ENCODE measurements around the gene DAB1.

DAB1 gene

GRCh38 chr1:57160594-57160993 lies 263.3 kb downstream of the DAB1 start:
- no peak overlapping the region for H3K4me3 ChIP-seq (ENCODE audit: insufficient read depth, low read length, poor library complexity, severe bottlenecking)
- no peaks in the 10 kb centered on the region for H3K36me3 ChIP-seq (ENCODE audit: low read length)
- H3F3A ChIP-seq (ENCODE audit: insufficient read depth): no peaks in the 10 kb centered on the region
- no peaks in the 10 kb centered on the region for H3K9me2 ChIP-seq (replicated peaks; ENCODE audit: insufficient read depth, low read length)
- TF ChIP-seq EZH2phosphoT487 (conservative IDR thresholded peaks at IDR 0.05; ENCODE audit: low read length): no peak
- no peak for TF ChIP-seq CTCF (IDR thresholded peaks at IDR 0.05; ENCODE audit: insufficient read depth, low read length, poor library complexity, severe bottlenecking)
- no peak overlapping the region for H3K9ac ChIP-seq (ENCODE audit: low read length)
- no peak overlapping the region for H3K27ac ChIP-seq (ENCODE audit: low read depth, low read length)
- H4K20me1 ChIP-seq (ENCODE audit: low read depth, low read length): no peaks in the 10 kb centered on the region
- H3K79me2 ChIP-seq (ENCODE audit: insufficient read depth, low read length): no peaks in the 10 kb centered on the region
- no peak overlapping the region for H3K4me2 ChIP-seq (ENCODE audit: low read depth, low read length, poor library complexity, severe bottlenecking)
- no peaks in the 10 kb centered on the region for H3K27me3 ChIP-seq (ENCODE audit: low read length)
- no peaks in the 10 kb centered on the region for H3K9me3 ChIP-seq (ENCODE audit: insufficient read depth, low read length)
- no peak overlapping the region for H2AFZ ChIP-seq (ENCODE audit: low read depth, low read length, severe bottlenecking)

- H3K9me2 ChIP-seq (replicated peaks; ENCODE audit: insufficient read depth, low read length): no peaks in the 10 kb centered on the region
- H3K36me3 ChIP-seq (ENCODE audit: low read length): no peaks in the 10 kb centered on the region
- H3K4me2 ChIP-seq (ENCODE audit: low read depth, low read length, poor library complexity, severe bottlenecking): no peak overlapping the region
- no peaks in the 10 kb centered on the region for H3K79me2 ChIP-seq (ENCODE audit: insufficient read depth, low read length)
- no peak overlapping the region for H3K9ac ChIP-seq (ENCODE audit: low read length)
- H4K20me1 ChIP-seq (ENCODE audit: low read depth, low read length): no peaks in the 10 kb centered on the region
- no peaks in the 10 kb centered on the region for H3F3A ChIP-seq (ENCODE audit: insufficient read depth)
- TF ChIP-seq CTCF (IDR thresholded peaks at IDR 0.05; ENCODE audit: insufficient read depth, low read length, poor library complexity, severe bottlenecking) (no peak), EZH2phosphoT487 (conservative IDR thresholded peaks at IDR 0.05; ENCODE audit: low read length) (no peak)
- H3K9me3 ChIP-seq (ENCODE audit: insufficient read depth, low read length): no peaks in the 10 kb centered on the region
- no peak overlapping the region for H3K27ac ChIP-seq (ENCODE audit: low read depth, low read length)
- H3K4me3 ChIP-seq (ENCODE audit: insufficient read depth, low read length, poor library complexity, severe bottlenecking): no peak overlapping the region
- no peaks in the 10 kb centered on the region for H3K27me3 ChIP-seq (ENCODE audit: low read length)
- H2AFZ ChIP-seq (ENCODE audit: low read depth, low read length, severe bottlenecking): no peak overlapping the region
Measured at GRCh38 chr1:57158604-57158998, 265.3 kb downstream of the DAB1 start.

- H3K4me3 ChIP-seq (ENCODE audit: insufficient read depth, low read length, poor library complexity, severe bottlenecking): no peak overlapping the region
- H3K79me2 ChIP-seq (ENCODE audit: insufficient read depth, low read length): no peaks in the 10 kb centered on the region
- H3K9me2 ChIP-seq (replicated peaks; ENCODE audit: insufficient read depth, low read length): no peaks in the 10 kb centered on the region
- H3K27me3 ChIP-seq (ENCODE audit: low read length): no peaks in the 10 kb centered on the region
- H3K9me3 ChIP-seq (ENCODE audit: insufficient read depth, low read length): no peaks in the 10 kb centered on the region
- no peak overlapping the region for H2AFZ ChIP-seq (ENCODE audit: low read depth, low read length, severe bottlenecking)
- TF ChIP-seq EZH2phosphoT487 (conservative IDR thresholded peaks at IDR 0.05; ENCODE audit: low read length) (no peak), CTCF (IDR thresholded peaks at IDR 0.05; ENCODE audit: insufficient read depth, low read length, poor library complexity, severe bottlenecking) (no peak)
- no peaks in the 10 kb centered on the region for H4K20me1 ChIP-seq (ENCODE audit: low read depth, low read length)
- H3K9ac ChIP-seq (ENCODE audit: low read length): no peak overlapping the region
- H3K4me2 ChIP-seq (ENCODE audit: low read depth, low read length, poor library complexity, severe bottlenecking): no peak overlapping the region
- no peak overlapping the region for H3K27ac ChIP-seq (ENCODE audit: low read depth, low read length)
- no peaks in the 10 kb centered on the region for H3F3A ChIP-seq (ENCODE audit: insufficient read depth)
- no peaks in the 10 kb centered on the region for H3K36me3 ChIP-seq (ENCODE audit: low read length)
Measured at GRCh38 chr1:57157818-57158603, 265.8 kb downstream of the DAB1 start.
